ENCODE measurements around the gene PKD1L1. TPM values are rescaled to one million over a fixed set of nuclear protein-coding genes. Genes with fewer than 3 reads are reported as not detected.

The PKD1L1 gene
- total and polyA plus RNA-seq, 12 donors, result 0.11 to 1.0 (median 0.17) TPM; not detected in 1

GRCh38 chr7:47734949-47735291 is 213.3 kb downstream of the PKD1L1 start:
- Histone ChIP-seq H3K27me3 (no peaks in the 10 kb centered on the region), H3K4me1 (replicated peaks in 1 of 2) (no peaks in the 10 kb centered on the region), H3K27ac (no peak overlapping the region), H3K36me3 (replicated peaks in 1 of 2) (no peaks in the 10 kb centered on the region), H3K4me3 (no peak overlapping the region), H3K9me3 (replicated peaks in 1 of 3) (no peaks in the 10 kb centered on the region)
- intact Hi-C loops (cut with DNase I), result no loop called here
- WGBS, 4 donors, result 85 to 96% (median 90%) methylated on average over 4 of the region's 4 CpGs
- peak in 1 of 7 donors; percentile 6 for DNase-seq
- TF ChIP-seq POLR2A (IDR thresholded peaks at IDR 0.05) (no peak), CTCF (IDR thresholded peaks at IDR 0.05) (no peak)

GRCh38 chr7:47734287-47734948 is 213.8 kb downstream of the PKD1L1 start:
- Histone ChIP-seq H3K9me3 (replicated peaks in 1 of 3) (no peaks in the 10 kb centered on the region), H3K27ac (no peak overlapping the region), H3K27me3 (no peaks in the 10 kb centered on the region), H3K4me1 (replicated peaks in 1 of 2) (no peaks in the 10 kb centered on the region), H3K36me3 (replicated peaks in 1 of 2) (no peaks in the 10 kb centered on the region), H3K4me3 (no peak overlapping the region)
- TF ChIP-seq POLR2A (IDR thresholded peaks at IDR 0.05) (no peak), CTCF (IDR thresholded peaks at IDR 0.05) (no peak)
- intact Hi-C loops (cut with DNase I), result no loop called here
- DNase-seq, result peak in 1 of 7 donors; percentile 43
- WGBS, 4 donors, result 57 to 67% (median 61%) methylated on average over 11 of the region's 11 CpGs

- Histone ChIP-seq H3K9me3 (replicated peaks in 1 of 3) (no peaks in the 10 kb centered on the region), H3K36me3 (replicated peaks in 1 of 2) (no peaks in the 10 kb centered on the region), H3K27me3 (no peaks in the 10 kb centered on the region), H3K27ac (no peak overlapping the region), H3K4me3 (no peak overlapping the region), H3K4me1 (replicated peaks in 1 of 2) (peaks cover 0 to 4% of the 10 kb centered on the region in 2 donors)
- TF ChIP-seq POLR2A (IDR thresholded peaks at IDR 0.05) (no peak), CTCF (IDR thresholded peaks at IDR 0.05) (no peak)
- no peak for DNase-seq
- WGBS, 4 donors, result 78 to 89% (median 83%) methylated on average over 9 of the region's 9 CpGs
- intact Hi-C loops (cut with DNase I), result no loop called here
Observed at GRCh38 chr7:47730142-47730541, 218.1 kb downstream of the PKD1L1 start.

- H3K4me1 ChIP-seq (replicated peaks in 1 of 2), result peaks cover 0 to 4% of the 10 kb centered on the region in 2 donors
- WGBS, 4 donors, result 77 to 93% (median 90%) methylated on average over 3 of the region's 3 CpGs
- no peaks in the 10 kb centered on the region for H3K9me3 ChIP-seq (replicated peaks in 1 of 3)
- H3K27ac ChIP-seq, result no peak overlapping the region
- no peak overlapping the region for H3K4me3 ChIP-seq
- no peaks in the 10 kb centered on the region for H3K36me3 ChIP-seq (replicated peaks in 1 of 2)
- H3K27me3 ChIP-seq, result no peaks in the 10 kb centered on the region
- intact Hi-C loops (cut with DNase I), result no loop called here
- peak in 1 of 7 donors; percentile 66 for DNase-seq
- TF ChIP-seq CTCF (IDR thresholded peaks at IDR 0.05) (no peak), POLR2A (IDR thresholded peaks at IDR 0.05) (no peak)
Observed at GRCh38 chr7:47726047-47726726, 222.1 kb downstream of the PKD1L1 start.

All from adrenal gland (tissue), 12 donors.